Astrocyte of the spinal cord (primary cell): ENCODE results near the gene TTC28.
"Not testable (repeated sequence)": the region's sequence is repeated elsewhere in the genome, so short reads cannot be mapped to it uniquely, and the experiment has no call there.

Source experiments
- DNase-seq: peaks from one replicate; pipeline ENCODE4 v3.0.0; 2011; ENCODE audit warnings: low read depth, low spot score
- H3K4me3 ChIP-seq: 2 replicates; pipeline ENCODE4 v1.5.1; 2011; ENCODE audit warnings: low read depth, mild to moderate bottlenecking, low read length, moderate library complexity
- in situ Hi-C: cut with HindIII; loops from 2 replicates; pipeline ENCODE4 v1.10.0; 2017; ENCODE audit warnings: low sequenced_read_pairs
- TF ChIP-seq, protein P1 (sequence below): IDR thresholded peaks from 2 replicates; pipeline ENCODE4 v1.5.1; 2012; ENCODE audit warnings: low read depth, mild to moderate bottlenecking, low read length, inconsistent platforms

Gene TTC28

DNA sequence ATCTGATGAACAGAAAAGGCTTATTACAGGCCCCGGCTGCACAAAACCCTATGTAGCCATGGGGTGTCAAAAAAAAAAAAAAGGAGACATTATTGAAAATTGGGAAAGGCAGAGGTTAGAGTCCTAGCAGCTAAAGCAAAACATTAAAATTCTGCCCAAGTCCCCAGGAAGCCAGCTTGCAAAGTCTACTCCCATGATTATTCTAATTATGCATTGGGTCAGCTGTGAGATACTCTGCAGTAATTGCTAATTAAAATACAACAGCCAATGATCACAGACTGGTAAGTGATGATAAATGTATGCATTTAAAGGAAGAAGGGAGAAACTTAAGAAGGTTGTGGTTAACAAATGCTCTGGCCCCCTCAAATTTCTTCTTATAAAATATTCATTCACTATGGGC is 473.7 kb downstream of the TTC28 start:
- TF ChIP-seq, protein P1, sequence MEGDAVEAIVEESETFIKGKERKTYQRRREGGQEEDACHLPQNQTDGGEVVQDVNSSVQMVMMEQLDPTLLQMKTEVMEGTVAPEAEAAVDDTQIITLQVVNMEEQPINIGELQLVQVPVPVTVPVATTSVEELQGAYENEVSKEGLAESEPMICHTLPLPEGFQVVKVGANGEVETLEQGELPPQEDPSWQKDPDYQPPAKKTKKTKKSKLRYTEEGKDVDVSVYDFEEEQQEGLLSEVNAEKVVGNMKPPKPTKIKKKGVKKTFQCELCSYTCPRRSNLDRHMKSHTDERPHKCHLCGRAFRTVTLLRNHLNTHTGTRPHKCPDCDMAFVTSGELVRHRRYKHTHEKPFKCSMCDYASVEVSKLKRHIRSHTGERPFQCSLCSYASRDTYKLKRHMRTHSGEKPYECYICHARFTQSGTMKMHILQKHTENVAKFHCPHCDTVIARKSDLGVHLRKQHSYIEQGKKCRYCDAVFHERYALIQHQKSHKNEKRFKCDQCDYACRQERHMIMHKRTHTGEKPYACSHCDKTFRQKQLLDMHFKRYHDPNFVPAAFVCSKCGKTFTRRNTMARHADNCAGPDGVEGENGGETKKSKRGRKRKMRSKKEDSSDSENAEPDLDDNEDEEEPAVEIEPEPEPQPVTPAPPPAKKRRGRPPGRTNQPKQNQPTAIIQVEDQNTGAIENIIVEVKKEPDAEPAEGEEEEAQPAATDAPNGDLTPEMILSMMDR = no peak
- in situ Hi-C loops = no loop called here
- DNase-seq = no peak
- H3K4me3 ChIP-seq = no peak overlapping the region

DNA sequence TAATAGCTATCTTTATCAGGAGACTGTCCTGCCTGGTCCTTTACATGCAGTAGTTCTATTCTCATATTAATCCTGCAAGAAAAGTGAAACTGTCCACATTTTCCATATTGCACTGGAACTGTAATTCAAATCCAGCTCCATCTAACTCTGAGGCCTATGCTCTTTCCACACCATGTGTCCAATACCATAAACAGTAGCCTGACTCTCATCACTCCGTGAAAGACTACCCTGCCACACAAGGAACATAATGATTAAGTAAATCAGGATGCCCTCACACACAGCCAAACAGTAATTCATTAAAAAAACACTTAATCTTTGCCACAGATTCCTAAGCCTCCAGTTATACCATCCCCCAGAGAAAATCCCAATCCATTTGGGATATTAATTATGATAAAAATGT is 475.3 kb downstream of the TTC28 start:
- H3K4me3 ChIP-seq = no peak overlapping the region
- in situ Hi-C loops = no loop called here
- TF ChIP-seq, protein P1 = no peak
- no peak for DNase-seq

DNA sequence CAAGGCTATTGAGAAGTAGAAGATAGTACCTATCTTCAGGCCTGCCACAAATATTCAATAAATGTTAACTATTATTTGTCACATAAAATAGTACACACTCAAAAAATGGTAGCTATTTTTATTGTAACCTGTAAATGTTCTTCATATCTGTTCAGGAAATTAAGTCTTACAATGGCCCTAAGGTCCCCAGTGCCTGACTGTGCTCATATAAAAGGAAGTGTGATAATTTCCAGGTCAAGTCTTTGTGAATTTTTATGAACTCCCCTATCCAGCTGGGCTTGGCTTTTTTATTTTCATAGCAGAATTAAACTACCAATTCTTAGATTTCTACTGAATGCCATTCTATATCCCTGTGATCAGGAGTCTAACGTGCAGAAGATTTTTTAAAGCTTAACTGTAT is 476.4 kb downstream of the TTC28 start:
- no peak overlapping the region for H3K4me3 ChIP-seq
- in situ Hi-C loops = no loop called here
- TF ChIP-seq, protein P1 = no peak
- DNase-seq = no peak

DNA sequence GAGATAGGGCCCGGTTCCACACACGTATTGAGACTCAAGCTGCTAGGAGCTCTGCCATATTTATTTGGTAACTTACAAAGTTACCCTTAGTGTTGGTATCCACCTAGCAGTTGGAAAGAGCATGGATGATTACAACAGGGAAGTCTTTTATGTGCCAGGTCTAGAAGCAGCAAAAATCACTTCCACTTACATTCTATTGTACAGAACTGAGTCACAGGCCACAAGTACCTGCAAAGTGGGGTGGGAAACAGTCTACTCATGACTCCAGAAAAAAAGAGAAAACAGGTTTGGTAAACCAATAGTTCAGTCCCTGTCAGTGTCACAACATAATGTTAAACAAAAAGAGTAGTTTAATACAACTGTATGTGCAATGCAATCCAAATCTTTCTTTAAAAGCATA is 480.9 kb downstream of the TTC28 start:
- TF ChIP-seq, protein P1 = no peak
- in situ Hi-C loops = no loop called here
- DNase-seq = no peak
- no peak overlapping the region for H3K4me3 ChIP-seq

DNA sequence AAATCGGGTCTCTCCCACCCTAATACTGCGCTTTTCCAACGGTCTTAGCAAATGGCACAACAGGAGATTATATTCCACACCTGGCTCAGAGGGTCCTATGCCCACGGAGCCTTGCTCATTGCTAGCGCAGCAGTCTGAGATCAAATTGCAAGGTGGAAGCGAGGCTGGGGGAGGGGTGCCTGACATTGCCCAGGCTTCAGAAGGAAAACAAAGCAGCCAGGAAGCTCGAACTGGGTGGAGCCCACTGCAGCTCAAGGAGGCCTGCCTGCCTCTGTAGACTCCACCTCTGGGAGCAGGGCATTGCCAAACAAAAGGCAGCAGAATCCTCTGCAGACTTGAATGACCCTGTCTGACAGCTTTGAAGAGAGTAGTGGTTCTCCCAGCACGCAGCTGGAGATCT is 488.1 kb downstream of the TTC28 start:
- H3K4me3 ChIP-seq = not testable (repeated sequence)

DNA sequence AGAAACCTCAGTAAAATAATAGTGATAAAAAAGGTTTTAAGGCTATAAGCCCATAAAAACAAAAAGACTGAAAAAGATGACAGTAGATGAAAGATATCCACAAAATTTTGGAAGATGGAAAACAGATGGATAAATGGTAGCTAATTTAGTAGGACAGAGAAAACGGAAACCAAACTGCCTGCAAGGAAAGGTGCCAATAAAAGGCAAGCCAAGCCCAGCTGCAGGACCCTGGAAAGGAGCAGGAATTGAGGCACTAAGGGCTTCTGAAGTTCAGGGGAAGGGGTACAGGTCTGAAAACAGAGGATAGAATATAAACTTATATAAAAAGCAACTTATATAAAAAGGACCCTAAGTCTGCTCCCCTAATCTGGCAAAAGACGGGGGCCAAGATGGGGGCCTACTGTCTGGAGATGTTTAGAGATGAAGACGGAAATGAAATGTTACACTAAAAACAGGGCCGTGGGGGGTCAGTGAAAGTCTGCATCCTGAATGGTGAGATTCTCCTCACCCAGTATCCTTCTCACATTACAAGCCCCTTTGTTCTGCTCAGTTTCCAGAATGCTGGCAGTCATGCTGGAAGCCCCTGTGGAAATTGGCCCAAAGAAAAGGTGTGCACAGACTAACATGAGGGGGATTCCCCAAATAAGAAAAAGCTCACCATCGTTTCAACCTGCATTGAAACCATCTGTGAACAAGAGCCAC is 491.3 kb downstream of the TTC28 start:
- TF ChIP-seq, protein P1 = no peak
- no peak for DNase-seq
- no peak overlapping the region for H3K4me3 ChIP-seq
- in situ Hi-C loops = no loop called here

More for the DNA sequence above, 488.1 kb downstream of the TTC28 start:
- DNase-seq, in situ Hi-C loops: not testable (repeated sequence)

DNA sequence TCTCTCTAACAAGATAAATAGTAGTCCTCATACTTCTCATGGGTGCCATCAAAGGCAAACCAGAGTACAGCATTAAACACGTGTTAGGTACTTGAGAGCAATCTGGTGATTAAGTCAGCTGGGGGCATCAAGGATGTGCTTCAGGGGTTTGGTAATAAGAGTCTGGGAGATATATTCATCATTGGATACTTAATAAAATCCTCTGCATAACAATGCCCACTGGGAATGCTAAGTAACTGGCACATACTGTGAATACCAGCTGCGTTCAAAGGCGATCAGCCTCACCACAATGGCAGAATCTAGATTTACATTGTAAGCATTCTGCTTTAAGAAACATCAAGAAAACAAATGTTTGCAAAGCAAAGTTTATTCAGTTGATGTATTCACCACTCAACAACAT is 492.0 kb downstream of the TTC28 start:
- no peak overlapping the region for H3K4me3 ChIP-seq
- in situ Hi-C loops = no loop called here
- no peak for DNase-seq
- TF ChIP-seq, protein P1 = no peak
